Lower lobe of right lung (tissue), 2 donors: ENCODE results near the gene BICD2. TPM values are rescaled to one million over a fixed set of nuclear protein-coding genes. Genes with fewer than 3 reads are reported as not detected.

ENCODE experiments used
- ATAC-seq, 2 donors: fragments of 200-7000 bp; cut with Tn5 transposase; one replicate each; pipeline ENCODE4 v1.9.1; 2020 to 2022; ENCODE audit warnings: mild to moderate bottlenecking in 2 of 2, moderate library complexity in 2 of 2
- DNase-seq: peaks from one replicate; pipeline ENCODE4 v3.0.0-alpha.2; 2020
- H3K27ac ChIP-seq: fragments of 200-600 bp; one replicate; pipeline ENCODE4 v1.8.0; 2022
- H3K27me3 ChIP-seq: fragments of 200-600 bp; one replicate; pipeline ENCODE4 v1.8.0; 2022; ENCODE audit warnings: low read depth
- H3K36me3 ChIP-seq: fragments of 200-600 bp; one replicate; pipeline ENCODE4 v1.8.0; 2022; ENCODE audit warnings: mild to moderate bottlenecking
- H3K4me1 ChIP-seq: fragments of 200-600 bp; one replicate; pipeline ENCODE4 v1.8.0; 2022
- H3K4me3 ChIP-seq: fragments of 200-600 bp; one replicate; pipeline ENCODE4 v1.8.0; 2022; ENCODE audit warnings: mild to moderate bottlenecking
- H3K9me3 ChIP-seq: fragments of 200-600 bp; one replicate; pipeline ENCODE4 v1.8.0; 2022
- intact Hi-C: fragments of 100-400 bp; cut with DNase I; formaldehyde crosslinking; loops from one replicate; pipeline ENCODE4 v1.11.0; 2022
- total RNA-seq: library from RNA; stranded (reverse); fragmentation: NEBNext Ultra II Directional; extraction: Animal tissue kit (Norgen Biotek cat#: 25700); gene quantifications from one replicate; pipeline ENCODE4 v1.2.1, GENCODE V29; 2021
- TF ChIP-seq, protein P1 (sequence below): fragments of 200-600 bp; IDR thresholded peaks from one replicate; pipeline ENCODE4 v1.8.0; 2022; ENCODE audit warnings: antibody characterized with exemption, mild to moderate bottlenecking
- donor health status: DM: no; HTN: yes; CAD: no; lungs with severe emphysema.

Gene BICD2
- total RNA-seq, 1 donor from 2014 or later, result 34.9 TPM

DNA sequence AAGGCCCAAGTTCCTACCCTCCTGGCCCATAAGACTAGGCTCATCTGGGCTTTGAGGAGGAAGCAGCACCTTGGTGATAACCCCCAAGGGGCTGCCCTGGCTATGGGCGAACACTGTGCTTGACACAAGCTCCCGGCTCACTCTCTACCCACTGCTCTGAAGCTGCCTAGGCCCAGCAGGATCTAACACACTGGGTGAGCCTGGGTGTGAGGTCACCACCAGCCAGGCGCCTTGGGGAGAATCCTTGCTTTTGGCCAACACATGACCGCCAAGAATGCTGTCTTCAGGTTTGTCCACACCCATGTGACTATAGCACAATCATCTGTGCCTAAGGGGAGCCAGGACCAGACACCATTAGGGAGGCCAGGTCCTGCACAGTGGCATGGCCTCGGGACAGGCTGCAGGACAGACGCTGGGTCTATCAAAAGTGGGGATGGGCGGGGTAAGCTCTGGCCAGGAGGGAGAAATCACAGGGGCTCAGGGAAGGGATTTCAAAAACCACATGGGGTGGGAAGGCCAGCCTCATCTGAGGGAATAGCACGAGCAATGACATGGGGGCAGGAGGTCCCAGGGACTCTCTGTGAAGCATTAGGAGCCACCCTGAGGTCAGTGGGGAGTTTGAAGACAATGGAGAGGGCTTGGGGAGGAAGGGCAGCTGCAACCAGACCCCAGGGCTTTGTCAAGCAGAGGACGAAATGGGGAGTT, 29.6 kb downstream of the BICD2 start:
- TF ChIP-seq, protein P1, sequence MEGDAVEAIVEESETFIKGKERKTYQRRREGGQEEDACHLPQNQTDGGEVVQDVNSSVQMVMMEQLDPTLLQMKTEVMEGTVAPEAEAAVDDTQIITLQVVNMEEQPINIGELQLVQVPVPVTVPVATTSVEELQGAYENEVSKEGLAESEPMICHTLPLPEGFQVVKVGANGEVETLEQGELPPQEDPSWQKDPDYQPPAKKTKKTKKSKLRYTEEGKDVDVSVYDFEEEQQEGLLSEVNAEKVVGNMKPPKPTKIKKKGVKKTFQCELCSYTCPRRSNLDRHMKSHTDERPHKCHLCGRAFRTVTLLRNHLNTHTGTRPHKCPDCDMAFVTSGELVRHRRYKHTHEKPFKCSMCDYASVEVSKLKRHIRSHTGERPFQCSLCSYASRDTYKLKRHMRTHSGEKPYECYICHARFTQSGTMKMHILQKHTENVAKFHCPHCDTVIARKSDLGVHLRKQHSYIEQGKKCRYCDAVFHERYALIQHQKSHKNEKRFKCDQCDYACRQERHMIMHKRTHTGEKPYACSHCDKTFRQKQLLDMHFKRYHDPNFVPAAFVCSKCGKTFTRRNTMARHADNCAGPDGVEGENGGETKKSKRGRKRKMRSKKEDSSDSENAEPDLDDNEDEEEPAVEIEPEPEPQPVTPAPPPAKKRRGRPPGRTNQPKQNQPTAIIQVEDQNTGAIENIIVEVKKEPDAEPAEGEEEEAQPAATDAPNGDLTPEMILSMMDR, result no peak
- H3K9me3 ChIP-seq, result no peaks in the 10 kb centered on the region
- H3K36me3 ChIP-seq, result no peaks in the 10 kb centered on the region
- H3K27ac ChIP-seq, result no peak overlapping the region
- H3K4me3 ChIP-seq, result no peak overlapping the region
- ATAC-seq (no peak), DNase-seq (no peak)
- intact Hi-C loops, result no loop called here
- H3K4me1 ChIP-seq, result peaks cover 51% of the 10 kb centered on the region
- no peaks in the 10 kb centered on the region for H3K27me3 ChIP-seq

DNA sequence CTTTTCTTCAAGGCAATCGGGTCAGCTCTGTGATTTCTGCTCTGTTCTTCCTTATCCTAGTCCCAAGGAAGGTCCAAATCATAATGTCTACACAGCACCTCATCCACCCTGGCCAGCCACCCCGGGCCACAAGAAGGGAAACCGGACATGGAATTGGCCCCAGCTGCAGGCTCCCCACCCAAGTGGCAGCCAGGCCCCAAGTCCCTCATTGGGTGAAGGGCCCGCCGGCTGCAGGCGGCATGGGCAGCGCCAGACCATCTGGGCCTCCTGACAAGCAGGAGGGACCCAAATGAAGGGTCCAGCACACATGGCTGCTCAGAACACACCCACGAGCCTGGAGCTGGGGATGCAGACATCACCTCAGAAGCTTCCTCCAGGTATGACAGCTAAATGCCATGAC, 33.7 kb downstream of the BICD2 start:
- no peak for DNase-seq
- Histone ChIP-seq H3K9me3 (no peaks in the 10 kb centered on the region), H3K4me1 (peaks cover 37% of the 10 kb centered on the region), H3K4me3 (no peak overlapping the region), H3K27me3 (no peaks in the 10 kb centered on the region), H3K36me3 (peaks cover 27% of the 10 kb centered on the region), H3K27ac (no peak overlapping the region)
- intact Hi-C loops, result no loop called here
- TF ChIP-seq, protein P1, result no peak
- no peak for ATAC-seq

GRCh38 chr9:92729735-92730155, 34.9 kb downstream of the BICD2 start:
- intact Hi-C loops, result no loop called here
- no peak for ATAC-seq
- Histone ChIP-seq H3K36me3 (peaks cover 27% of the 10 kb centered on the region), H3K27me3 (no peaks in the 10 kb centered on the region), H3K4me3 (no peak overlapping the region), H3K27ac (no peak overlapping the region), H3K9me3 (no peaks in the 10 kb centered on the region), H3K4me1 (peaks cover 30% of the 10 kb centered on the region)
- DNase-seq, result no peak
- TF ChIP-seq, protein P1, result no peak

DNA sequence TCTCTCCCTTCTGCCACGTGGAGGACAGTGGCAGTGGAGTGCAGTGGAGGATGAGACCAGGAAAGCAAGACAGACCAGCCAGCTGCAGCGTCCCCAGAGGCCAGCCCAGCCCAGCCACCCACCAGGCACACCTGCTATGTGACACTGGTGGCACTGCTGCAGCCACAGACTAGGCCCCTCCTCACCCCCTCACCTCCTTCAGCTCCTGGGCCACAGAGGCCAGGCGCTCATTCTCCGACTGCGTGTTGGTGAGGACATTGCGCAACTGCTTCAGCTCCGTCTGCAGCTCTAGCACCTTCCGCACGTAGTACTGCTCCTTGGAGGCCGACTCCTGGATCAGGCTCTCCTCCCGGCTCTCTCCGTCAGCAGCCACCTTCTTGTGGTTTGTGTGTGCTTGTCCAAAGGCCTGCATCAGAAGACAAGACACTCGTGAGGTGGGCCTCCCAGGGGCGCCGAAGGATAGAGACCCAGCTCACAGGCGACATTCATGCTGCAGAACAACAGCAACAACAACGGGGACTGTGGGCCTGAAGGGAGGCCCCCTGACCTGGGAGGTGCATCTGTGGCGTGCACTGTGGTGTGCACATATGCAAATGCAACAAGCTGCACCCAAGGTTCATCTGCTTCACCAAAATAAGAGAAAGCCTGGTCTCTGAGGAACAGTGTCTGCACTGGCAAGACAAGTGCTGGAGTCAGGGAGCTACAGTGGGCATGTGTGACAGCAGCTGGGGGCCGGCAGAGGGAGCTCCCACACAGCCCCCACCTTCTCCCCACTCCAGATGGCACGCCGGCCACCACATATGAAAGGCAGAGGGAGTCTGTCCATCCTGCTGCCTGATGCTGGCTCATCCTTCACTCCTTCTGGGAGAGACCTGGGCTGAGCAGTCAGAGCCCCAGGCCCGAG, 35.5 kb downstream of the BICD2 start:
- no peaks in the 10 kb centered on the region for H3K9me3 ChIP-seq
- H3K27me3 ChIP-seq, result no peaks in the 10 kb centered on the region
- H3K36me3 ChIP-seq, result peaks cover 27% of the 10 kb centered on the region
- ATAC-seq (peak; percentile 66 to 68), DNase-seq (no peak)
- TF ChIP-seq, protein P1, result peak; percentile 50
- H3K4me3 ChIP-seq, result no peak overlapping the region
- peaks cover 37% of the 10 kb centered on the region for H3K4me1 ChIP-seq
- no peak overlapping the region for H3K27ac ChIP-seq
- intact Hi-C loops, result no loop called here

DNA sequence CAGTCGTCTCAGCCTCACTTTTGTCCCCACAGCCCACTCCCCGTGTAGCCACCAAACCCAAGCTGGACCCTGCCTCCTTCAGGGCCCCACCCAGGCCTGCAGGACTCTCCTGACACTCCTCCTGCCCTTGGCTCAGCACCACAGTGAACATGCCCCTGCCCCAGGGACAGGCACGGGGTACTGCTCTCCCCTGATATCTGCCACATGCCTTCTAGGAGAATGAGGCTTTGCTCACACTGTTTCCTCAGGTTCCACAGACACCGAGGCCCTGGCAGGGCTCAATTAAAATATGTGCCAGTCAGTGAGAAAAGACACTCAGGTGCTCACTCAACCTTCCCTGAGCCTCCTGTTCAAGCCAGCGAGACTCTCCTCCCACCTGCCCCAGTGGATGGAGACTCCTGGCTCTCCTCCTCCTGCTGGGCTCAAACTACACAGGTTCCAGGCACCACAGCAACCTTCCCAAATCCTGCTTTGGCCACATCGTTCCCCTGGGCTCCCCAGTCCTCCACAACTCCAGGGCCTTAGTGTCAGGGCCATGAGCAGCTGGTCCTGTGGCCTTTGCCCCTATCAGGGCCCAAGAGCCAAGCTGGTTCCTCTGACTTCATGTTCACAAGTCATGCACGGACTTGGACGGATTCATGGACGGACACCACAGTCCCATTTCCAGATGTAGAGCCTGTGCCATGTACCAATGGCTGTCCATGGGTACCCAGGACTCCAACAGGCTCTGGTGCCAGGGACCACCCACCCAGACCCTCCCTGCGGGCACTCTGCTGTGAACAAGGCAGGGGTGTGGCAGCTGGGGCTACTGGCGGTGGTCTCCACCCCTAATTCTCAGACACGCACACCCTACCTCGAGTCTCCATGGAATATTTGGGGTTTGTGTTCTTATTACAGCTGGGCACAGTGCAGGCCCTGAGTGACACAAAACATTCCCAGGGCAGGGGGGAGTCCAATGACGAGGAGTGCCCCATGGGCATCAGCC, 36.6 kb downstream of the BICD2 start:
- DNase-seq, result no peak
- intact Hi-C loops, result no loop called here
- H3K27me3 ChIP-seq, result no peaks in the 10 kb centered on the region

More for the DNA sequence above, 36.6 kb downstream of the BICD2 start:
- Histone ChIP-seq H3K4me1 (peaks cover 45% of the 10 kb centered on the region), H3K27ac (no peak overlapping the region), H3K9me3 (no peaks in the 10 kb centered on the region), H3K4me3 (no peak overlapping the region), H3K36me3 (peaks cover 27% of the 10 kb centered on the region)
- TF ChIP-seq, protein P1, result no peak
- no peak for ATAC-seq
